Neuronal stem cell (in vitro differentiated cells): ENCODE results near the gene NPAS2.

ENCODE experiments used
- DNase-seq: peaks from one replicate; pipeline ENCODE4 v3.0.0-alpha.2; 2013; ENCODE audit warnings: low spot score
- H2AFZ ChIP-seq: one replicate; pipeline ENCODE4 v1.6.1; 2013; ENCODE audit warnings: mild to moderate bottlenecking, low read length, inconsistent platforms
- H2AK5ac ChIP-seq: 2 replicates; pipeline ENCODE4 v1.6.1; 2013; ENCODE audit warnings: low read depth, mild to moderate bottlenecking, inconsistent platforms, low read length, moderate library complexity, mixed read lengths
- H2BK120ac ChIP-seq: 2 replicates; pipeline ENCODE4 v1.6.1; 2013; ENCODE audit warnings: low read depth, mild to moderate bottlenecking, inconsistent platforms, low read length, moderate library complexity, mixed read lengths
- H2BK12ac ChIP-seq: one replicate; pipeline ENCODE4 v1.6.1; 2013; ENCODE audit warnings: low read length, inconsistent platforms
- H2BK15ac ChIP-seq: 2 replicates; pipeline ENCODE4 v1.6.1; 2013; ENCODE audit warnings: mild to moderate bottlenecking, low read length, inconsistent platforms, mixed read lengths
- H2BK5ac ChIP-seq: one replicate; pipeline ENCODE4 v1.6.1; 2013; ENCODE audit warnings: inconsistent platforms, mild to moderate bottlenecking, low read length, moderate library complexity
- H3K14ac ChIP-seq: one replicate; pipeline ENCODE4 v1.6.1; 2013; ENCODE audit warnings: low read length, inconsistent platforms
- H3K18ac ChIP-seq: 2 replicates; pipeline ENCODE4 v1.6.1; 2013; ENCODE audit warnings: low read length, inconsistent platforms
- H3K23ac ChIP-seq: 2 replicates; pipeline ENCODE4 v1.6.1; 2013; ENCODE audit warnings: low read depth, mild to moderate bottlenecking, mixed read lengths, low read length, inconsistent platforms; ENCODE audit not compliant: poor library complexity
- H3K27ac ChIP-seq: replicated peaks from 3 replicates; pipeline ENCODE4 v1.5.1; 2013; ENCODE audit warnings: low read length, inconsistent platforms
- H3K27me3 ChIP-seq, 3 experiments: 2 replicates each; pipeline ENCODE4 v1.6.1; 2013; ENCODE audit warnings: low read length in 3 of 3, mild to moderate bottlenecking in 2 of 3, inconsistent platforms in 1 of 3, low read depth in 1 of 3, mixed read lengths in 1 of 3, moderate library complexity in 1 of 3; ENCODE audit not compliant: control insufficient read depth in 3 of 3, insufficient read depth in 3 of 3
- H3K36me3 ChIP-seq, 2 donors: replicated peaks in 1 of 2; 2 replicates each; pipeline ENCODE4 v1.6.1; 2013; ENCODE audit warnings: low read length in 2 of 2; ENCODE audit not compliant: control insufficient read depth in 2 of 2, insufficient read depth in 2 of 2
- H3K4ac ChIP-seq: 2 replicates; pipeline ENCODE4 v1.6.1; 2013; ENCODE audit warnings: inconsistent platforms, mild to moderate bottlenecking, low read length, moderate library complexity
- H3K4me1 ChIP-seq, 2 donors: 1 replicate in 1 of 2; 2 replicates in 1 of 2; pipeline ENCODE4 v1.6.1; 2013; ENCODE audit warnings: low read length in 2 of 2, low read depth in 1 of 2; ENCODE audit not compliant: control insufficient read depth in 2 of 2, insufficient read depth in 1 of 2
- H3K4me2 ChIP-seq: one replicate; pipeline ENCODE4 v1.6.1; 2013; ENCODE audit warnings: mild to moderate bottlenecking, low read length, inconsistent platforms; ENCODE audit not compliant: insufficient read depth, poor library complexity, severe bottlenecking
- H3K4me3 ChIP-seq, 2 donors: 2 replicates each; pipeline ENCODE4 v1.5.1; 2013; ENCODE audit warnings: low read length in 2 of 2, mild to moderate bottlenecking in 2 of 2, inconsistent platforms in 1 of 2, moderate library complexity in 1 of 2
- H3K79me1 ChIP-seq: one replicate; pipeline ENCODE4 v1.6.1; 2013; ENCODE audit warnings: low read depth, mild to moderate bottlenecking, inconsistent platforms, low read length, moderate library complexity
- H3K9ac ChIP-seq: one replicate; pipeline ENCODE4 v1.6.1; 2013; ENCODE audit warnings: mild to moderate bottlenecking, low read depth, low read length, inconsistent platforms; ENCODE audit not compliant: poor library complexity
- H3K9me3 ChIP-seq, 2 donors: replicated peaks in 1 of 2; 2 replicates each; pipeline versions ENCODE3 to v1.6.1; 2013; ENCODE audit warnings: low read length in 2 of 2, mild to moderate bottlenecking in 2 of 2, inconsistent platforms in 1 of 2, low read depth in 1 of 2, mixed read lengths in 1 of 2, moderate library complexity in 1 of 2; ENCODE audit not compliant: control insufficient read depth in 2 of 2, insufficient read depth in 1 of 2
- H4K8ac ChIP-seq: one replicate; pipeline ENCODE4 v1.6.1; 2013; ENCODE audit warnings: low read depth, mild to moderate bottlenecking, inconsistent platforms, low read length, moderate library complexity
- H4K91ac ChIP-seq: one replicate; pipeline ENCODE4 v1.6.1; 2013; ENCODE audit warnings: low read length, low read depth, mild to moderate bottlenecking, inconsistent platforms; ENCODE audit not compliant: poor library complexity
- WGBS, 2 donors: extraction: QIAGEN DNeasy Blood & Tissue Kit; methylation state at CpG; one replicate each; pipeline ENCODE4 v1.1.7; 2013; ENCODE audit warnings: missing lambda C conversion rate in 2 of 2, mixed read lengths in 1 of 2; ENCODE audit not compliant: insufficient read length in 2 of 2, insufficient replicate concordance in 1 of 2; ENCODE audit errors: extremely low coverage in 2 of 2; 5-methylcytosine and 5-hydroxymethylcytosine counted together

NPAS2 gene

GRCh38 chr2:100944617-100945432, 124.9 kb downstream of the NPAS2 start:
- H3K9ac ChIP-seq, result no peak overlapping the region
- H3K79me1 ChIP-seq, result no peaks in the 10 kb centered on the region
- no peak overlapping the region for H2BK15ac ChIP-seq
- H3K4me2 ChIP-seq, result no peak overlapping the region
- no peak overlapping the region for H2BK12ac ChIP-seq
- peaks cover 0 to 4% of the 10 kb centered on the region in 2 donors for H3K4me1 ChIP-seq
- no peak overlapping the region for H2BK120ac ChIP-seq
- H3K27me3 ChIP-seq, result peaks cover 0 to 7% (median 0%) of the 10 kb centered on the region in 3 experiments
- H3K4me3 ChIP-seq, result no peak overlapping the region
- no peak overlapping the region for H2AFZ ChIP-seq
- H3K9me3 ChIP-seq, result no peaks in the 10 kb centered on the region
- no peak overlapping the region for H3K18ac ChIP-seq
- no peak overlapping the region for H3K27ac ChIP-seq
- H4K8ac ChIP-seq, result no peak overlapping the region
- H3K14ac ChIP-seq, result no peak overlapping the region
- H4K91ac ChIP-seq, result no peak overlapping the region
- H2BK5ac ChIP-seq, result no peak overlapping the region
- H3K23ac ChIP-seq, result no peak overlapping the region
- no peak for DNase-seq
- no peak overlapping the region for H3K4ac ChIP-seq
- H2AK5ac ChIP-seq, result no peak overlapping the region
- WGBS, 2 donors, result no CpG with 5 or more reads among the region's 19 CpGs
- H3K36me3 ChIP-seq, result no peaks in the 10 kb centered on the region

- Histone ChIP-seq H3K79me1 (no peaks in the 10 kb centered on the region), H2BK5ac (no peak overlapping the region), H3K27ac (no peak overlapping the region), H3K23ac (no peak overlapping the region), H3K4me2 (no peak overlapping the region), H3K4ac (no peak overlapping the region), H3K4me3 (no peak overlapping the region), H3K14ac (no peak overlapping the region), H3K36me3 (no peaks in the 10 kb centered on the region), H3K27me3 (peaks cover 0 to 7% (median 0%) of the 10 kb centered on the region in 3 experiments), H4K91ac (no peak overlapping the region), H3K9me3 (no peaks in the 10 kb centered on the region), H2AFZ (no peak overlapping the region), H3K18ac (no peak overlapping the region), H2BK15ac (no peak overlapping the region), H2AK5ac (no peak overlapping the region), H3K4me1 (peaks cover 0 to 4% of the 10 kb centered on the region in 2 donors), H3K9ac (no peak overlapping the region), H2BK12ac (no peak overlapping the region), H4K8ac (no peak overlapping the region), H2BK120ac (no peak overlapping the region)
- DNase-seq, result no peak
- WGBS, 2 donors, result no CpG with 5 or more reads among the region's 5 CpGs
Measured at GRCh38 chr2:100945433-100945740, 125.4 kb downstream of the NPAS2 start.

GRCh38 chr2:100945930-100946607, 126.1 kb downstream of the NPAS2 start:
- no CpG with 5 or more reads among the region's 8 CpGs for WGBS, 2 donors
- Histone ChIP-seq H3K27me3 (peaks cover 0 to 7% (median 0%) of the 10 kb centered on the region in 3 experiments), H3K9me3 (no peaks in the 10 kb centered on the region), H3K79me1 (no peaks in the 10 kb centered on the region), H3K4me2 (no peak overlapping the region), H2BK15ac (no peak overlapping the region), H3K14ac (no peak overlapping the region), H2BK120ac (no peak overlapping the region), H3K4me3 (no peak overlapping the region), H2AFZ (no peak overlapping the region), H4K8ac (no peak overlapping the region), H3K23ac (no peak overlapping the region), H3K4ac (no peak overlapping the region), H3K27ac (no peak overlapping the region), H2BK5ac (no peak overlapping the region), H3K4me1 (peaks cover 0 to 4% of the 10 kb centered on the region in 2 donors), H3K9ac (peak overlapping the region; percentile 15), H4K91ac (peak overlapping the region; percentile 24), H3K18ac (no peak overlapping the region), H3K36me3 (no peaks in the 10 kb centered on the region), H2AK5ac (no peak overlapping the region), H2BK12ac (no peak overlapping the region)
- DNase-seq, result no peak
